Caki2 (cell line): ENCODE data around the gene NALCN. TPM values are rescaled to one million over a fixed set of nuclear protein-coding genes. Genes with fewer than 3 reads are reported as not detected.

Experiments used
- DNase-seq: peaks from one replicate; pipeline ENCODE4 v3.0.0-alpha.2; 2015; ENCODE audit warnings: low read depth
- in situ Hi-C: cut with HindIII; loops from 2 replicates; pipeline ENCODE4 v1.10.0; 2016; ENCODE audit warnings: low sequenced_read_pairs, low pct_unique_long_range_greater_than_20kb, mixed read lengths
- total RNA-seq: library from RNA; depleted of rRNA; stranded (reverse); fragments of >200 nt; shearing (Covaris generic); gene quantifications from 2 replicates; pipeline ENCODE4 v1.2.3, GENCODE V29; 2014; ENCODE audit warnings: low replicate concordance

Gene NALCN
- total RNA-seq, 1 experiment from 2014 or later = 0.34 TPM

DNA sequence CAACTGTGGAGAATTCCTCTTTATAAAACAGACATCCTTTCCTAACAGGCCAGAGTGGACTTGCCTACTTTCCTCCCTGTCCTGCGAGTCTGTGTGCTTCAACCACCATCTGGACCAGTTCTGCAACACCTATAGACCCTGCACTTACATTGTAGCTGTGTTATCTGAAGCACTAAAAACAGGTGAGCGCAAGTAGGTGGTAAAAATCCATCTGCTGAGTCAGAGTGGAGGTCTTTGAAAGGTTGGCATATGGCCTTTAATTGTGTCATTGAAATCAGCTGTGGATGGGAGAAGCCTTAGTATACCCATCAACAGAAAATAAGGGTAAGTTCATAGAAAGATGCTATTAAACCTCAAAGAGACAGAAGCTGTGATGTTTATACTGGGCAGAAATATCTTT, 7.6 kb upstream of the NALCN start:
- no peak for DNase-seq
- in situ Hi-C loops = no loop called here

DNA sequence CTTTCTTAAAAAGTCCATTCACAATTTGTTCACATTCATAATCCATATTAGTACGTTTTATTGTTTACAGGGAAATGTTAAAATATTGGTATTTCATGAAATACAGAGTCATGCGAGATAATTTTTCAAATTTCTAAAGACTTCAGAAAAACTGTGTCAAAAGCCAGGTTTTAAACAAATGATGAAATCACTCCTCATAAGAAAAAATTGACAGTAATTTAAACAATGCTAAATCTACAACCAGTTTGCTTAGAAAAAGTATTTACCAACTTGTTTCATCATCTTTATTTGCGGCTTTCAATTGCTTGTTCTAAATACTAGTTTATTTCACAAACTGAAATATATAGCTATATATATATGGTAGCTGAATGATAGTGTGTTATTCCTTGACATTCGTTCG, 1.2 kb upstream of the NALCN start:
- no peak for DNase-seq
- in situ Hi-C loops = no loop called here

- in situ Hi-C loops = no loop called here
- peak; percentile 7 for DNase-seq
Measured at GRCh38 chr13:101417043-101417406, 717 bp upstream of the NALCN start.

- DNase-seq = no peak
- in situ Hi-C loops = no loop called here
Measured at GRCh38 chr13:101415358-101416174, 742 bp downstream of the NALCN start.

DNA sequence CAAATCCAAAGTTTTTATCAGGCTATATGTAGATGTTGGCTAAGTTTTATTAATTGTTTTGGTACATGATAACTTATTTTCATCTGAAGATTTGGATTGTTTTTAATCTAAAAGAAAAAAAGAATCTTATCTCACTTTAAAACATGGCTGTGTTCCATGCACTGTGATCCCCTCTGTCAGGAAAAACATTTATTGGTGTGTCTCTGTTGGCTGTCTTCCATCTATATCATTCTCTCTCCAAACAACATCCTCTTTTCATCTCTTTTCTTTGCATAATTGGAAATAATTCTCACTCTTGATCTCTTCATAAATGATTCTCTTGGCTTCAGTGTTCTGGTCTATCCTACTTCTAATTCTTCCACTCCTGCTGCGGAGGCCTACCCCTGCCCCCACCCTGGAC, 4.2 kb downstream of the NALCN start:
- in situ Hi-C loops = no loop called here
- no peak for DNase-seq

DNA sequence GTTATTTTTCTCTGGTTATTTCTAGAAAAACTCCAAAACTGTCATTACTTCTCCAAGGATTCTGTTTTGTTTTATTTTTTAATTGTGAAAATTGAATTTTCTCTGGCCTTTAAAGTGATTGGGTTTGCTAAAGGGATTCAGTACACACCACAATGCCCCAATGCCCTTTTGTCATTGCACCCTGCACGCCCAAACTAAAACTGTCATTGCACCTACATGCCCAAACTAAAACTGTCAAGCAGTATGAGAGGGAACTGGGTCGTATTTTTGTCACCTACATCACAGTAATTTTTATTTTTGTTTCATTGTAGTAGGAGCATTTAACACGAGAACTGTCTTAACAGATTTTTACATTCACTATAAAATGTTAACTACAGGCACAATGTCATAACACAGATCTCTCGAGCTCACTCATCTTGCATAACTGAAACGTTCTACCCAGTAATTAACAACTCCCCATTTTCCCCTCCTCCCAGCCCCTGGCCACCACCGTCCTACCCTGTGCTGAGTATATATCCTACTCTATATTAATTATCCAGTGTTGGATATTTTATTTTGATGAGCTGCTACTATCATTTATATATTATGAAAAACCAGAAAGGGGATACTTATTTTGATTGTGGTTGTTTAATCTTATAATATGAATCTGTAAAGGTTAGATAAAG, 7.2 kb downstream of the NALCN start:
- in situ Hi-C loops = no loop called here
- DNase-seq = no peak

DNA sequence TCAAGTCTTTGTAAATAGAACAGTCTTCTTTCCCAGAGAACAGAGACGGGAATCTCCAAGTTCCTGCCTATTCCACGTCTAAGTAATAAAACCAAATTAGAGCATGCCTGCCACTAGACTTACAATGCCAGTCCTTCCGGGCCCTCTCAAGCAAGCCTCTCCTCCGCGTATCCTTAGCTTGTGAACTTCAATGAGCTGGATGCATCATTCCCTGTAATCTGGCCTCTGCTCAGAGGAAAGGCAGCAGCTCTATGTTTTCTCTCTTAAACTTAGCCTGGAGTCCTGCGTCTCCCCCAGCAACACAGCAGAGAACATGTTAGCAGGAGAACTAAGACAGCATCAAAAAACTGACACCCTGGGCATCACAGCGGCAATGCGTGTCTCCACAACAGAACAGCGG, 8.2 kb downstream of the NALCN start:
- in situ Hi-C loops = no loop called here
- DNase-seq = no peak

GRCh38 chr13:101406791-101407190, 9.5 kb downstream of the NALCN start:
- no peak for DNase-seq
- in situ Hi-C loops = no loop called here

GRCh38 chr13:101401196-101401595, 15.1 kb downstream of the NALCN start:
- no peak for DNase-seq
- in situ Hi-C loops = no loop called here

DNA sequence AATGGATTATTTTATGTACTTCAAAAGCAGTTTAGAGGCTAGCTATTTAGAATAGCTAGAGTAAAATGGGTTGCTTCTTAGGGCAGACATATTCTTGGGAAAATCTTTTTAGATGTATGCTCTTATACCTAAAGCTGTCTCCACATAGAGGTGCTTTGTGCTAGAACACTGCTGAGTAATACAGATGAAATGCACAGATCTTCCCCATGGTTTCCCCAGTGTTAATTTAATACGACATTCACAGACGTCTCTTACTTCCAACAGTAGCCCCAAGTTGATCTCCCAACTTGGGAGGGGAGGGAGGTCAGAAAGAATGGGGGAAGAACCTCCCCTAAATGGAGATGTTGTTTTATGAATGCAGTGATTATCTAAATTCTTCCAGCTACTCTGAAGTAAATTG, 16.9 kb downstream of the NALCN start:
- in situ Hi-C loops = no loop called here
- DNase-seq = no peak

- in situ Hi-C loops = no loop called here
- no peak for DNase-seq
Measured at GRCh38 chr13:101398920-101399319, 17.4 kb downstream of the NALCN start.

GRCh38 chr13:101398191-101398590, 18.1 kb downstream of the NALCN start:
- in situ Hi-C loops = no loop called here
- DNase-seq = no peak

- DNase-seq = no peak
- in situ Hi-C loops = no loop called here
Measured at GRCh38 chr13:101397742-101398141, 18.6 kb downstream of the NALCN start.

- no peak for DNase-seq
- in situ Hi-C loops = no loop called here
Measured at GRCh38 chr13:101394605-101395004, 21.7 kb downstream of the NALCN start.

- in situ Hi-C loops = no loop called here
- DNase-seq = no peak
Measured at GRCh38 chr13:101393140-101393539, 23.2 kb downstream of the NALCN start.

DNA sequence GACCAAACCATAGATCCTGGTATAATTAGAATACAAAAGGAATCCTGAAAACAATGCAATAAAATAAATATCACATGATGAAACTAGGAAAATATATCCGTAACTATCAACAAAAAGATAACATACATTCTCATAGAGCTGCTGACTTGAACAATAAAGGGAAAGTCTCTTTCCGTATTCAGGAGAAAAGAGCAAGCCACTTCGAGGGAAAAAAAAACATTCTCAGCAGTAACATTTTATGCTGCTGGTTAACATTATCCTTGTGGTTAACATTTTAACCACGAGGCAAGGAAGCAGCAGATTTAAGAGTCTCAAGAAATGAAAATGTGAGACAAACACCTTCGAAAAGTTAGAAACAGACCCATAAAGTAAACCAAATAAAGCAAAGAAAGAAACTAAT, 25.8 kb downstream of the NALCN start:
- no peak for DNase-seq
- in situ Hi-C loops = no loop called here

DNA sequence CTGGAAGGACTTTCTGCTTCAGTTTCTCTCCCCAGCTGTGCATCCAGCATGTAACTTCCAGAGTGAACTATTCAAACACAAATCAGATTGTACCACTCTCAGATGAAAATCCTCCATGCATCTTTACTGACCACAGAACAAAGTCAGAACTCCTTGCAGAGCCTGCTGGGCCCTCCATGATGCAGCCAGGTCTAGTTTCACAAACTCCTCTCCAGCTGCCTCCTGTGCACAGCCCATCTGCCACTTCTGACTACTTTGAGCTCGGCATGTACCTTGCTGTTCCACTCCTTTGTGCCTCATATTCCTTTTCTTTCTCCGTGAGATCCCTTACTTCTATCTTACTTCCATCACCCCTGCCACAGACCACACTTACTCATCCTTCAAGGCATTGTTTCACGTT, 31.4 kb downstream of the NALCN start:
- in situ Hi-C loops = no loop called here
- DNase-seq = no peak

DNA sequence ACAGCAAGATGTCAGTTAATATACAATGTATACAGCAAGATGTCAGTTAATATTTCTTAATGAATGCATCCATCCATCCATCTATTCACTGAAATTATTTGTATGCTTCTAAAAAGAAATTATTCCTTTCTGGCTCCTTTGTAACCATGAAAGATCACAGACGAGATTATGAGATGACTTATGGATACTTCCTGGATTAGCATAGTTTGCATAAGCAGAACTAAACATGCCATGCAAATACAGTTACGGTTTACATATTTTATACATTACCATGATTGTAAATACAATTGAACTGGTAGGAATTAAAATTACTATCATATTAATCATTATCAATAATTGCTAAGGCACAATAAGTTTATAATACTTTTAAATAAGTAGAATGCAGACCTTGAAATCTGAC, 32.7 kb downstream of the NALCN start:
- in situ Hi-C loops = no loop called here
- DNase-seq = no peak

- in situ Hi-C loops = no loop called here
- DNase-seq = no peak
Measured at GRCh38 chr13:101382701-101383100, 33.6 kb downstream of the NALCN start.

DNA sequence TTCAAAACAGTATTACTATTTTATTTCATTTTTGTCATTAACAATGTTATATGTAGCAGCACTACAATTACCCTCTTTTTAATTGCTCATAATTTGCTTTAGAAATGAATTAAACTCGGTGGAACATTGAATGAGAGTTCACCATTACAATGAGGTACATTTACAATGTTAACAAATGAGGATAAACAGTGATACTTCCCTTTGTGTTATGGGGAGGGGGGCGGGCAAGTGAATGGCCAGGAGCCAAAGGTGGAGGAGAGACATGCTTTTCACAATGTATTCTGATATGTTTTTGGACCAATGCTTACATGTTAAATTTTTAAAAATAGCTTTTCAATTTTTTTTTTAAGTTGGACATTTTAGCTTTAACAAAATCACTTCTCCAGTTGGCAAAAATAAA, 34.2 kb downstream of the NALCN start:
- no peak for DNase-seq
- in situ Hi-C loops = no loop called here
